Nephron (organoid): ENCODE results near the gene IQGAP2.

Experiments used
- H3K27ac Mint-ChIP-seq, 3 experiments: 2 replicates each; pipeline ENCODE4 v1.8.0; 2020; ENCODE audit warnings: mixed read lengths in 3 of 3, mild to moderate bottlenecking in 2 of 3, moderate library complexity in 1 of 3
- H3K27me3 Mint-ChIP-seq: 2 replicates; pipeline ENCODE4 v1.8.0; 2021; ENCODE audit warnings: low read depth, mild to moderate bottlenecking, moderate library complexity, mixed read lengths
- H3K36me3 Mint-ChIP-seq: 2 replicates; pipeline ENCODE4 v1.8.0; 2020; ENCODE audit warnings: low read depth, mixed read lengths
- H3K4me1 Mint-ChIP-seq: 2 replicates; pipeline ENCODE4 v1.8.0; 2020; ENCODE audit warnings: mixed read lengths
- H3K4me3 Mint-ChIP-seq, 3 experiments: 2 replicates each; pipeline ENCODE4 v1.8.0; 2020; ENCODE audit warnings: mild to moderate bottlenecking in 3 of 3, mixed read lengths in 3 of 3, moderate library complexity in 2 of 3
- H3K9me3 Mint-ChIP-seq: 2 replicates; pipeline ENCODE4 v1.8.0; 2020; ENCODE audit warnings: mixed read lengths
- CTCF ChIP-seq, 3 experiments: fragments of 200-600 bp; sonication (generic); IDR thresholded peaks; one replicate each; pipeline ENCODE4 v1.5.0; 2021; ENCODE audit warnings: antibody characterized with exemption in 3 of 3; ENCODE audit not compliant: unreplicated experiment in 3 of 3

Gene IQGAP2

GRCh38 chr5:76723266-76723665, 320.2 kb downstream of the IQGAP2 start:
- Mint-ChIP-seq H3K4me1 (peaks cover 12% of the 10 kb centered on the region), H3K36me3 (peaks cover 41% of the 10 kb centered on the region), H3K27ac (no peak overlapping the region), H3K9me3 (peaks cover 11% of the 10 kb centered on the region), H3K27me3 (no peaks in the 10 kb centered on the region), H3K4me3 (no peak overlapping the region)
- no peak for TF ChIP-seq CTCF (IDR thresholded peaks at IDR 0.05; ENCODE audit: unreplicated experiment in 3 of 3)

DNA sequence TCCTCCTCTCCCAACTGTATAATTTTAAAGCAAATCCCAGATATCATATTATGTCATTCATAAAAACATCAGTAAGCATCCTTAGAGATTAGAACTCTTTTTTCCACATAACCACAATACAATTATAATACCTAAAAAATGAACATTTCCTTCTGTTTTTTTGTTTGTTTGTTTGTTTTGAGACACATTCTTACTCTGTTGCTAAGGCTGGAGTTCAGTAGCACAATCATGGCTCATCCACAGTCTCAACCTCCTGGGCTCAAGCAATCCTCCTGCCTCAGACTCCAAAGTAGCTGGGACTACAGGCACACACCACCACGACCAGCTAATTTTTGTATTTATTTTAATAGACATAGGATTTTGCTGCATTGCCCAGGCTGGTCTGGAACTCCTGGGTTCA, 320.8 kb downstream of the IQGAP2 start:
- H3K27ac Mint-ChIP-seq = peak overlapping the region in 2 of 3 experiments; percentile 14 to 90
- no peak overlapping the region for H3K4me3 Mint-ChIP-seq
- peaks cover 46% of the 10 kb centered on the region for H3K36me3 Mint-ChIP-seq
- peaks cover 13% of the 10 kb centered on the region for H3K9me3 Mint-ChIP-seq
- TF ChIP-seq CTCF (IDR thresholded peaks at IDR 0.05; ENCODE audit: unreplicated experiment in 3 of 3) = no peak
- peaks cover 6% of the 10 kb centered on the region for H3K4me1 Mint-ChIP-seq
- no peaks in the 10 kb centered on the region for H3K27me3 Mint-ChIP-seq

DNA sequence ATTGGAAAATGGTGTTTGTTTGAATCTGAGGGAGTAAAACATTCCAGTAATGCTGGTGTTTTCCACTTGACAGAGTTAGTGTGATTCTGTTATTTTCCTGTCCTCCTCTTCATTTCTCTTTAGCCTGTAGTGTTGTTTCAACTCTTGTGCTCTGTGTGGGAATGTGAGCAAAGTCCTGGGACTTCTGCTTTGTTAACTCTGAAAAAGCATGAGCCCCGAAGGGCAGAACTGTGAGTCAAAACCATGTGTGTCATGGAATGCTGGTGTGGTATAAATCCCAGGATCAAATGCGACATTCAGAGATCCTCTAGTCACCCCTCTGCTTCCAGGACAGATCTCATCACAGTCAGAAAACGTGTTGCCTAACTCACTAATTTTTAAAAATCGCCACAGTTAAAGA, 321.8 kb downstream of the IQGAP2 start:
- Mint-ChIP-seq H3K4me3 (no peak overlapping the region), H3K27ac (peak overlapping the region; percentile 2 to 90 (median 65)), H3K4me1 (peaks cover 5% of the 10 kb centered on the region), H3K9me3 (peaks cover 23% of the 10 kb centered on the region), H3K27me3 (no peaks in the 10 kb centered on the region), H3K36me3 (peaks cover 55% of the 10 kb centered on the region)
- TF ChIP-seq CTCF (IDR thresholded peaks at IDR 0.05; ENCODE audit: unreplicated experiment in 3 of 3) = no peak

GRCh38 chr5:76728965-76729364, 325.9 kb downstream of the IQGAP2 start:
- Mint-ChIP-seq H3K4me1 (no peaks in the 10 kb centered on the region), H3K27me3 (no peaks in the 10 kb centered on the region), H3K4me3 (no peak overlapping the region), H3K27ac (no peak overlapping the region), H3K36me3 (peaks cover 85% of the 10 kb centered on the region), H3K9me3 (peaks cover 32% of the 10 kb centered on the region)
- no peak for TF ChIP-seq CTCF (IDR thresholded peaks at IDR 0.05; ENCODE audit: unreplicated experiment in 3 of 3)

- no peaks in the 10 kb centered on the region for H3K4me1 Mint-ChIP-seq
- peaks cover 32% of the 10 kb centered on the region for H3K9me3 Mint-ChIP-seq
- no peak for TF ChIP-seq CTCF (IDR thresholded peaks at IDR 0.05; ENCODE audit: unreplicated experiment in 3 of 3)
- H3K4me3 Mint-ChIP-seq = no peak overlapping the region
- H3K36me3 Mint-ChIP-seq = peaks cover 85% of the 10 kb centered on the region
- no peak overlapping the region for H3K27ac Mint-ChIP-seq
- H3K27me3 Mint-ChIP-seq = no peaks in the 10 kb centered on the region
Observed at GRCh38 chr5:76729373-76730290, 326.5 kb downstream of the IQGAP2 start.
